H9 (cell line): ENCODE results near the gene TSLP. TPM values are rescaled to one million over a fixed set of nuclear protein-coding genes. Genes with fewer than 3 reads are reported as not detected.

Experiments used
- DNase-seq: peaks from one replicate; pipeline ENCODE4 v3.0.0-alpha.2; 2017
- H2AFZ ChIP-seq: one replicate; pipeline ENCODE4 v1.6.1; 2013; ENCODE audit warnings: mild to moderate bottlenecking, low read length, control low read depth, moderate library complexity
- H2AK5ac ChIP-seq: 2 replicates; pipeline ENCODE4 v1.6.1; 2013; ENCODE audit warnings: low read length, control low read depth, mixed read lengths; ENCODE audit not compliant: insufficient read length
- H2BK120ac ChIP-seq: one replicate; pipeline ENCODE4 v1.6.1; 2013; ENCODE audit warnings: low read depth, mild to moderate bottlenecking, low read length, control low read depth, inconsistent platforms; ENCODE audit not compliant: poor library complexity, severe bottlenecking
- H2BK12ac ChIP-seq: 2 replicates; pipeline ENCODE4 v1.6.1; 2013; ENCODE audit warnings: low read length, control low read depth, mixed read lengths, low read depth; ENCODE audit not compliant: insufficient read length
- H2BK15ac ChIP-seq: 2 replicates; pipeline ENCODE4 v1.6.1; 2013; ENCODE audit warnings: low read depth, low read length, control low read depth
- H2BK20ac ChIP-seq: one replicate; pipeline ENCODE4 v1.6.1; 2013; ENCODE audit warnings: low read depth, mild to moderate bottlenecking, low read length, control low read depth, inconsistent platforms; ENCODE audit not compliant: poor library complexity, severe bottlenecking
- H2BK5ac ChIP-seq: 2 replicates; pipeline ENCODE4 v1.6.1; 2013; ENCODE audit warnings: low read length, control low read depth, mixed read lengths; ENCODE audit not compliant: insufficient read length
- H3K14ac ChIP-seq: 2 replicates; pipeline ENCODE4 v1.6.1; 2013; ENCODE audit warnings: low read length, control low read depth; ENCODE audit not compliant: insufficient read depth
- H3K18ac ChIP-seq: 2 replicates; pipeline ENCODE4 v1.6.1; 2013; ENCODE audit warnings: low read depth, mild to moderate bottlenecking, mixed read lengths, low read length, control low read depth; ENCODE audit not compliant: insufficient read length
- H3K23ac ChIP-seq: 2 replicates; pipeline ENCODE4 v1.6.1; 2013; ENCODE audit warnings: low read length, control low read depth, mixed read lengths, low read depth; ENCODE audit not compliant: insufficient read length
- H3K23me2 ChIP-seq: 2 replicates; pipeline ENCODE4 v1.6.1; 2013; ENCODE audit warnings: low read depth, mild to moderate bottlenecking, mixed read lengths, low read length, control low read depth; ENCODE audit not compliant: insufficient read length, poor library complexity, severe bottlenecking
- H3K27ac ChIP-seq: 2 replicates; pipeline ENCODE4 v1.5.1; 2013; ENCODE audit warnings: low read length, control low read depth, mixed read lengths, low read depth; ENCODE audit not compliant: insufficient read length
- H3K27me3 ChIP-seq: 2 replicates; pipeline ENCODE4 v1.6.1; 2013; ENCODE audit warnings: low read length, control low read depth, inconsistent platforms; ENCODE audit not compliant: insufficient read depth
- H3K4ac ChIP-seq: 2 replicates; pipeline ENCODE4 v1.6.1; 2013; ENCODE audit warnings: low read depth, mild to moderate bottlenecking, control low read depth, inconsistent platforms, low read length, moderate library complexity
- H3K4me1 ChIP-seq: 2 replicates; pipeline ENCODE4 v1.6.1; 2013; ENCODE audit warnings: low read length, control low read depth, inconsistent platforms; ENCODE audit not compliant: insufficient read depth
- H3K4me2 ChIP-seq: 2 replicates; pipeline ENCODE4 v1.6.1; 2013; ENCODE audit warnings: low read length, control low read depth, mixed read lengths; ENCODE audit not compliant: insufficient read length, insufficient read depth
- H3K56ac ChIP-seq: 2 replicates; pipeline ENCODE4 v1.6.1; 2013; ENCODE audit warnings: low read depth, mild to moderate bottlenecking, mixed read lengths, low read length, control low read depth; ENCODE audit not compliant: insufficient read length
- H3K79me1 ChIP-seq: 2 replicates; pipeline ENCODE4 v1.6.1; 2013; ENCODE audit warnings: low read depth, mild to moderate bottlenecking, moderate library complexity, low read length, control low read depth, inconsistent platforms; ENCODE audit not compliant: insufficient read depth, poor library complexity, severe bottlenecking
- H3K79me2 ChIP-seq: 2 replicates; pipeline ENCODE4 v1.6.1; 2013; ENCODE audit warnings: low read length, control low read depth, inconsistent platforms; ENCODE audit not compliant: insufficient read depth
- H3K9ac ChIP-seq: 2 replicates; pipeline ENCODE4 v1.6.1; 2013; ENCODE audit warnings: low read length, control low read depth, mixed read lengths; ENCODE audit not compliant: insufficient read length; ENCODE audit errors: extremely low read depth
- H3K9me3 ChIP-seq: one replicate; pipeline ENCODE4 v1.6.1; 2013; ENCODE audit warnings: low read depth, low read length, inconsistent platforms; ENCODE audit not compliant: control insufficient read depth
- H3T11ph ChIP-seq: one replicate; pipeline ENCODE4 v1.6.1; 2013; ENCODE audit warnings: mild to moderate bottlenecking, low read length, control low read depth, inconsistent platforms
- H4K20me1 ChIP-seq: one replicate; pipeline ENCODE4 v1.6.1; 2013; ENCODE audit not compliant: control insufficient read depth, insufficient read length, insufficient read depth
- H4K5ac ChIP-seq: 2 replicates; pipeline ENCODE4 v1.6.1; 2013; ENCODE audit warnings: low read depth, mild to moderate bottlenecking, mixed read lengths, low read length, control low read depth; ENCODE audit not compliant: insufficient read length
- H4K8ac ChIP-seq: replicated peaks from 2 replicates; pipeline ENCODE4 v1.6.1; 2013; ENCODE audit warnings: low read length, control low read depth, mixed read lengths, low read depth; ENCODE audit not compliant: insufficient read length
- H4K91ac ChIP-seq: 2 replicates; pipeline ENCODE4 v1.6.1; 2013; ENCODE audit warnings: low read depth, mild to moderate bottlenecking, moderate library complexity, mixed read lengths, low read length, control low read depth; ENCODE audit not compliant: insufficient read length
- H3K27ac Mint-ChIP-seq, 3 experiments: 2 replicates in 2 of 3; 3 replicates in 1 of 3; pipeline ENCODE4 v1.8.0; 2020 to 2021; ENCODE audit warnings: mixed read lengths in 3 of 3, mild to moderate bottlenecking in 1 of 3, moderate library complexity in 1 of 3
- H3K27me3 Mint-ChIP-seq: 2 replicates; pipeline ENCODE4 v1.8.0; 2021; ENCODE audit warnings: low read depth, mild to moderate bottlenecking, moderate library complexity, mixed read lengths
- H3K36me3 Mint-ChIP-seq, 3 experiments: 2 replicates in 2 of 3; 3 replicates in 1 of 3; pipeline ENCODE4 v1.8.0; 2020 to 2021; ENCODE audit warnings: low read depth in 3 of 3, mixed read lengths in 3 of 3; ENCODE audit not compliant: insufficient read depth in 1 of 3
- H3K4me1 Mint-ChIP-seq, 2 experiments: 2 replicates each; pipeline ENCODE4 v1.8.0; 2020; ENCODE audit warnings: mixed read lengths in 2 of 2
- H3K4me3 Mint-ChIP-seq, 2 experiments: 2 replicates in 1 of 2; 3 replicates in 1 of 2; pipeline ENCODE4 v1.8.0; 2020 to 2021; ENCODE audit warnings: mild to moderate bottlenecking in 2 of 2, mixed read lengths in 2 of 2, moderate library complexity in 1 of 2
- H3K9me3 Mint-ChIP-seq, 2 experiments: 2 replicates in 1 of 2; 3 replicates in 1 of 2; pipeline ENCODE4 v1.8.0; 2020; ENCODE audit warnings: mild to moderate bottlenecking in 2 of 2, mixed read lengths in 2 of 2, moderate library complexity in 1 of 2
- WGBS: extraction: QIAGEN DNeasy Blood & Tissue Kit; methylation state at CpG from one replicate; pipeline ENCODE4 v1.1.7; 2013; ENCODE audit warnings: missing lambda C conversion rate, low lambda C conversion rate, mixed read lengths; ENCODE audit not compliant: insufficient read length; ENCODE audit errors: extremely low coverage; 5-methylcytosine and 5-hydroxymethylcytosine counted together
- total RNA-seq: library from RNA; stranded (reverse); gene quantifications from 2 replicates; pipeline ENCODE4 v1.2.1, GENCODE V29; 2021
- TF ChIP-seq, protein P1 (sequence below): fragments of 200-600 bp; sonication (generic); conservative IDR thresholded peaks from 3 replicates; pipeline ENCODE4 v1.8.0; 2021; ENCODE audit warnings: antibody characterized with exemption, mild to moderate bottlenecking

Gene TSLP
- total RNA-seq, 1 experiment from 2014 or later: 0.63 TPM

DNA sequence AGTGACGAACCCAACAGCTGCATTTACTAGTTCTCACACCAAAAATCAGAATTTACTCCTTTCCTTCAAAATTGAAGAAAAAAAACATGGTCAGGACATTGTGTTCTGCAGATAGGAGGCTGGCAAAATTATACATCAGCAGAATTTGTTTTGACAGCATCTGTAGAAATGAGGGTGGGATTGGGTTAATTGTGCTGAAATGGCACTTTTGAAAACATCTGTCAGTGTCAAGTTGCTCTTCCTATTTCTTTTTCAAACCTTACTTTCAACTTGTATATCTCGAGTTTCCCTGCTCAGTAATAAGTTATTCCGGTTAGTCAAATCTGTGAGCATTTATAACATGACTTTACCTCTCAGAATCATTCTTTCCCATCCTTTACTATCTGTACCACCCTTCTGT, 40.4 kb downstream of the TSLP start:
- Histone ChIP-seq H3K9ac (no peak overlapping the region), H2AFZ (no peak overlapping the region), H3K23me2 (no peaks in the 10 kb centered on the region), H4K91ac (no peak overlapping the region), H3K4me2 (no peak overlapping the region), H3K79me2 (no peaks in the 10 kb centered on the region), H4K5ac (no peak overlapping the region), H3K14ac (no peak overlapping the region), H3K18ac (no peak overlapping the region), H3K4ac (no peak overlapping the region), H2AK5ac (no peak overlapping the region), H2BK12ac (no peak overlapping the region), H4K20me1 (no peaks in the 10 kb centered on the region), H3K4me1 (no peaks in the 10 kb centered on the region; the same call in 1 of the 2 replicates), H3K27me3 (no peaks in the 10 kb centered on the region), H3K9me3 (no peaks in the 10 kb centered on the region), H2BK120ac (no peak overlapping the region), H3K79me1 (no peaks in the 10 kb centered on the region), H2BK20ac (no peak overlapping the region), H2BK15ac (no peak overlapping the region), H2BK5ac (no peak overlapping the region), H3K56ac (no peak overlapping the region), H4K8ac (no peak overlapping the region), H3K27ac (no peak overlapping the region), H3T11ph (no peak overlapping the region), H3K23ac (no peak overlapping the region)
- TF ChIP-seq, protein P1, sequence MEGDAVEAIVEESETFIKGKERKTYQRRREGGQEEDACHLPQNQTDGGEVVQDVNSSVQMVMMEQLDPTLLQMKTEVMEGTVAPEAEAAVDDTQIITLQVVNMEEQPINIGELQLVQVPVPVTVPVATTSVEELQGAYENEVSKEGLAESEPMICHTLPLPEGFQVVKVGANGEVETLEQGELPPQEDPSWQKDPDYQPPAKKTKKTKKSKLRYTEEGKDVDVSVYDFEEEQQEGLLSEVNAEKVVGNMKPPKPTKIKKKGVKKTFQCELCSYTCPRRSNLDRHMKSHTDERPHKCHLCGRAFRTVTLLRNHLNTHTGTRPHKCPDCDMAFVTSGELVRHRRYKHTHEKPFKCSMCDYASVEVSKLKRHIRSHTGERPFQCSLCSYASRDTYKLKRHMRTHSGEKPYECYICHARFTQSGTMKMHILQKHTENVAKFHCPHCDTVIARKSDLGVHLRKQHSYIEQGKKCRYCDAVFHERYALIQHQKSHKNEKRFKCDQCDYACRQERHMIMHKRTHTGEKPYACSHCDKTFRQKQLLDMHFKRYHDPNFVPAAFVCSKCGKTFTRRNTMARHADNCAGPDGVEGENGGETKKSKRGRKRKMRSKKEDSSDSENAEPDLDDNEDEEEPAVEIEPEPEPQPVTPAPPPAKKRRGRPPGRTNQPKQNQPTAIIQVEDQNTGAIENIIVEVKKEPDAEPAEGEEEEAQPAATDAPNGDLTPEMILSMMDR: no peak
- Mint-ChIP-seq H3K27ac (no peak overlapping the region), H3K4me1 (peaks cover 12 to 14% of the 10 kb centered on the region in 2 experiments), H3K36me3 (peaks cover 12 to 49% (median 32%) of the 10 kb centered on the region in 3 experiments; a peak in 6 of 7 replicates), H3K9me3 (no peaks in the 10 kb centered on the region), H3K27me3 (no peaks in the 10 kb centered on the region), H3K4me3 (no peak overlapping the region)
- WGBS: no CpG with 5 or more reads among the region's 3 CpGs
- DNase-seq: no peak
